Nephron progenitor cell (in vitro differentiated cells): Measurements from ENCODE around the gene KCNQ1.

Experiments
- DNase-seq: peaks from one replicate; pipeline ENCODE4 v3.0.0; 2021
- H3K27ac Mint-ChIP-seq: 2 replicates; pipeline ENCODE4 v1.8.0; 2021; ENCODE audit warnings: mild to moderate bottlenecking, moderate library complexity, mixed read lengths
- H3K27me3 Mint-ChIP-seq: 2 replicates; pipeline ENCODE4 v1.8.0; 2021; ENCODE audit warnings: mild to moderate bottlenecking, low read depth, mixed read lengths; ENCODE audit not compliant: poor library complexity
- H3K36me3 Mint-ChIP-seq: 2 replicates; pipeline ENCODE4 v1.8.0; 2021; ENCODE audit warnings: low read depth, mixed read lengths
- H3K4me1 Mint-ChIP-seq: 2 replicates; pipeline ENCODE4 v1.8.0; 2021; ENCODE audit warnings: mixed read lengths
- H3K4me3 Mint-ChIP-seq: 2 replicates; pipeline ENCODE4 v1.8.0; 2021; ENCODE audit warnings: mild to moderate bottlenecking, moderate library complexity, mixed read lengths
- H3K9me3 Mint-ChIP-seq: 2 replicates; pipeline ENCODE4 v1.8.0; 2021; ENCODE audit warnings: mild to moderate bottlenecking, moderate library complexity, mixed read lengths
- CTCF ChIP-seq: fragments of 200-600 bp; sonication (generic); IDR thresholded peaks from 2 replicates; pipeline ENCODE4 v1.5.0; 2021; ENCODE audit warnings: antibody characterized with exemption

Gene KCNQ1

GRCh38 chr11:2450321-2451041, 5.7 kb downstream of the KCNQ1 start:
- TF ChIP-seq CTCF = no peak
- no peak for DNase-seq
- peaks cover 76% of the 10 kb centered on the region for H3K27me3 Mint-ChIP-seq
- H3K4me1 Mint-ChIP-seq = peaks cover under 1% of the 10 kb centered on the region
- peaks cover 8% of the 10 kb centered on the region for H3K9me3 Mint-ChIP-seq
- no peak overlapping the region for H3K27ac Mint-ChIP-seq
- no peaks in the 10 kb centered on the region for H3K36me3 Mint-ChIP-seq
- no peak overlapping the region for H3K4me3 Mint-ChIP-seq

GRCh38 chr11:2451336-2451735, 6.5 kb downstream of the KCNQ1 start:
- no peaks in the 10 kb centered on the region for H3K36me3 Mint-ChIP-seq
- peaks cover 13% of the 10 kb centered on the region for H3K9me3 Mint-ChIP-seq
- no peaks in the 10 kb centered on the region for H3K4me1 Mint-ChIP-seq
- no peak overlapping the region for H3K27ac Mint-ChIP-seq
- H3K27me3 Mint-ChIP-seq = peaks cover 76% of the 10 kb centered on the region
- no peak for TF ChIP-seq CTCF
- no peak overlapping the region for H3K4me3 Mint-ChIP-seq
- DNase-seq = no peak

- no peak overlapping the region for H3K27ac Mint-ChIP-seq
- no peaks in the 10 kb centered on the region for H3K4me1 Mint-ChIP-seq
- no peak for TF ChIP-seq CTCF
- H3K4me3 Mint-ChIP-seq = no peak overlapping the region
- H3K36me3 Mint-ChIP-seq = no peaks in the 10 kb centered on the region
- H3K9me3 Mint-ChIP-seq = peaks cover 14% of the 10 kb centered on the region
- no peak for DNase-seq
- peaks cover 73% of the 10 kb centered on the region for H3K27me3 Mint-ChIP-seq
Observed at GRCh38 chr11:2451916-2452315, 7.1 kb downstream of the KCNQ1 start.

GRCh38 chr11:2452321-2453012, 7.7 kb downstream of the KCNQ1 start:
- no peak for TF ChIP-seq CTCF
- Mint-ChIP-seq H3K4me3 (no peak overlapping the region), H3K9me3 (peaks cover 16% of the 10 kb centered on the region), H3K4me1 (no peaks in the 10 kb centered on the region), H3K36me3 (no peaks in the 10 kb centered on the region), H3K27me3 (peaks cover 70% of the 10 kb centered on the region), H3K27ac (no peak overlapping the region)
- DNase-seq = no peak

- no peak overlapping the region for H3K27ac Mint-ChIP-seq
- H3K9me3 Mint-ChIP-seq = peaks cover 16% of the 10 kb centered on the region
- no peak overlapping the region for H3K4me3 Mint-ChIP-seq
- no peaks in the 10 kb centered on the region for H3K4me1 Mint-ChIP-seq
- no peaks in the 10 kb centered on the region for H3K36me3 Mint-ChIP-seq
- no peak for TF ChIP-seq CTCF
- H3K27me3 Mint-ChIP-seq = peaks cover 70% of the 10 kb centered on the region
- no peak for DNase-seq
Observed at GRCh38 chr11:2453436-2453835, 8.6 kb downstream of the KCNQ1 start.

GRCh38 chr11:2458321-2458720, 13.5 kb downstream of the KCNQ1 start:
- Mint-ChIP-seq H3K9me3 (peaks cover 16% of the 10 kb centered on the region), H3K27ac (no peak overlapping the region), H3K4me3 (no peak overlapping the region), H3K27me3 (peaks cover 43% of the 10 kb centered on the region), H3K36me3 (no peaks in the 10 kb centered on the region), H3K4me1 (no peaks in the 10 kb centered on the region)
- TF ChIP-seq CTCF = no peak
- DNase-seq = no peak
